WTC11 (cell line): ENCODE measurements around the gene KIRREL3. TPM values are rescaled to one million over a fixed set of nuclear protein-coding genes. Genes with fewer than 3 reads are reported as not detected.

Experiments
- ATAC-seq: fragments of 200-7000 bp; cut with Tn5 transposase; 2 replicates; pipeline ENCODE4 v1.10.0; 2021; ENCODE audit warnings: mild to moderate bottlenecking, moderate library complexity
- CTCF ChIA-PET: fragments of 300-600 bp; sonication (Branson Sonifier 250); formaldehyde crosslinking; loops from one replicate; lab custom pipeline; 2021; ENCODE audit warnings: antibody characterized with exemption; lab: Charles Lee
- POLR2A ChIA-PET: fragments of 350-600 bp; sonication (Branson Sonifier 250); formaldehyde crosslinking; loops from one replicate; lab custom pipeline; 2021; ENCODE audit warnings: antibody characterized with exemption; lab: Charles Lee
- DNase-seq: peaks from one replicate; pipeline ENCODE4 v3.0.0; 2021; ENCODE audit warnings: low spot score
- H3K27ac Mint-ChIP-seq: 2 replicates; pipeline ENCODE4 v1.8.0; 2021; ENCODE audit warnings: mixed read lengths
- H3K27me3 Mint-ChIP-seq: 2 replicates; pipeline ENCODE4 v1.8.0; 2021; ENCODE audit warnings: low read depth, mild to moderate bottlenecking, moderate library complexity, mixed read lengths
- H3K36me3 Mint-ChIP-seq: 2 replicates; pipeline ENCODE4 v1.8.0; 2021; ENCODE audit warnings: mixed read lengths
- H3K4me1 Mint-ChIP-seq: 2 replicates; pipeline ENCODE4 v1.8.0; 2022; ENCODE audit warnings: mixed read lengths
- H3K4me3 Mint-ChIP-seq: 2 replicates; pipeline ENCODE4 v1.8.0; 2021; ENCODE audit warnings: mild to moderate bottlenecking, moderate library complexity, mixed read lengths
- H3K9me3 Mint-ChIP-seq: 2 replicates; pipeline ENCODE4 v1.8.0; 2021; ENCODE audit warnings: mixed read lengths
- ESRRA ChIP-seq: sonication (generic); formaldehyde crosslinking; IDR thresholded peaks from 2 replicates; pipeline ENCODE4 v1.8.1; 2022; ENCODE audit warnings: mild to moderate bottlenecking, missing genetic modification reagents, borderline replicate concordance
- FOXP1 ChIP-seq: sonication (generic); formaldehyde crosslinking; IDR thresholded peaks from 2 replicates; pipeline ENCODE4 v1.8.0; 2022; ENCODE audit warnings: missing genetic modification reagents, mild to moderate bottlenecking, moderate library complexity, borderline replicate concordance
- GABPB1 ChIP-seq: sonication (generic); formaldehyde crosslinking; IDR thresholded peaks from 2 replicates; pipeline ENCODE4 v1.8.1; 2023; ENCODE audit warnings: mild to moderate bottlenecking, missing genetic modification reagents
- GRHL2 ChIP-seq: fragments of 250-450 bp; sonication (Bioruptor Pico); IDR thresholded peaks from 2 replicates; pipeline ENCODE4 v1.8.0; 2022; ENCODE audit warnings: mild to moderate bottlenecking, moderate library complexity; ENCODE audit not compliant: insufficient replicate concordance, severe bottlenecking
- IRF2 ChIP-seq: sonication (generic); formaldehyde crosslinking; IDR thresholded peaks from 2 replicates; pipeline ENCODE4 v1.8.0; 2022; ENCODE audit warnings: low read depth, missing genetic modification reagents, borderline replicate concordance
- KAT7 ChIP-seq: sonication (generic); formaldehyde crosslinking; IDR thresholded peaks from 2 replicates; pipeline ENCODE4 v1.8.1; 2023; ENCODE audit warnings: missing genetic modification reagents, mild to moderate bottlenecking, borderline replicate concordance
- MXD4 ChIP-seq: fragments of 250-450 bp; sonication (Bioruptor Pico); IDR thresholded peaks from 2 replicates; pipeline ENCODE4 v1.8.0; 2021; ENCODE audit warnings: mild to moderate bottlenecking, moderate library complexity, borderline replicate concordance
- SMAD4 ChIP-seq: sonication (generic); formaldehyde crosslinking; IDR thresholded peaks from 2 replicates; pipeline ENCODE4 v1.8.0; 2022; ENCODE audit warnings: mild to moderate bottlenecking, missing genetic modification reagents
- TCF7 ChIP-seq: sonication (generic); formaldehyde crosslinking; IDR thresholded peaks from 2 replicates; pipeline ENCODE4 v1.8.0; 2022; ENCODE audit warnings: mild to moderate bottlenecking, low read depth, missing genetic modification reagents, moderate library complexity
- ZNF138 ChIP-seq: sonication (generic); formaldehyde crosslinking; conservative IDR thresholded peaks from 2 replicates; pipeline ENCODE4 v1.8.1; 2022; ENCODE audit warnings: mild to moderate bottlenecking, moderate library complexity, missing genetic modification reagents
- ZNF219 ChIP-seq: sonication (generic); formaldehyde crosslinking; IDR thresholded peaks from 2 replicates; pipeline ENCODE4 v1.8.0; 2023; ENCODE audit warnings: missing genetic modification reagents, mild to moderate bottlenecking, borderline replicate concordance
- ZNF232 ChIP-seq: sonication (generic); formaldehyde crosslinking; IDR thresholded peaks from 2 replicates; pipeline ENCODE4 v1.8.0; 2022; ENCODE audit warnings: mild to moderate bottlenecking, missing genetic modification reagents
- ZNF416 ChIP-seq: fragments of 250-450 bp; sonication (Bioruptor Pico); IDR thresholded peaks from 2 replicates; pipeline ENCODE4 v1.9.0; 2021; ENCODE audit warnings: mild to moderate bottlenecking, inconsistent platforms
- total RNA-seq: library from RNA; stranded (reverse); gene quantifications from 3 replicates; pipeline ENCODE4 v1.2.3, GENCODE V29; 2021
- TF ChIP-seq, protein P1 (sequence below): sonication (generic); formaldehyde crosslinking; IDR thresholded peaks from 2 replicates; pipeline ENCODE4 v1.8.0; 2023; ENCODE audit warnings: missing genetic modification reagents
- TF ChIP-seq, protein P2 (sequence below): sonication (generic); formaldehyde crosslinking; IDR thresholded peaks from 2 replicates; pipeline ENCODE4 v1.8.1; 2023; ENCODE audit warnings: mild to moderate bottlenecking, missing genetic modification reagents, moderate library complexity
- TF ChIP-seq, protein P3 (sequence below): fragments of 250-450 bp; sonication (Bioruptor Pico); IDR thresholded peaks from 2 replicates; pipeline ENCODE4 v1.9.0; 2021; ENCODE audit warnings: mild to moderate bottlenecking
- TF ChIP-seq, protein P4 (sequence below): sonication (generic); formaldehyde crosslinking; IDR thresholded peaks from 2 replicates; pipeline ENCODE4 v1.8.1; 2023; ENCODE audit warnings: mild to moderate bottlenecking, missing genetic modification reagents, borderline replicate concordance
- TF ChIP-seq, protein P5 (sequence below): sonication (generic); formaldehyde crosslinking; IDR thresholded peaks from 2 replicates; pipeline ENCODE4 v1.8.0; 2022; ENCODE audit warnings: mild to moderate bottlenecking, missing genetic modification reagents
- TF ChIP-seq, protein P6 (sequence below): sonication (generic); formaldehyde crosslinking; IDR thresholded peaks from 2 replicates; pipeline ENCODE4 v1.8.1; 2022; ENCODE audit warnings: missing genetic modification reagents, borderline replicate concordance
- TF ChIP-seq, protein P7 (sequence below): sonication (generic); formaldehyde crosslinking; IDR thresholded peaks from 2 replicates; pipeline ENCODE4 v1.8.1; 2022; ENCODE audit warnings: mild to moderate bottlenecking, moderate library complexity, missing genetic modification reagents
- TF ChIP-seq, protein P8 (sequence below): sonication (generic); formaldehyde crosslinking; IDR thresholded peaks from 2 replicates; pipeline ENCODE4 v1.8.0; 2022; ENCODE audit warnings: mild to moderate bottlenecking, missing genetic modification reagents
- TF ChIP-seq, protein P9 (sequence below): sonication (generic); formaldehyde crosslinking; IDR thresholded peaks from 2 replicates; pipeline ENCODE4 v1.8.1; 2023; ENCODE audit warnings: mild to moderate bottlenecking, moderate library complexity, missing genetic modification reagents

Gene KIRREL3
- total RNA-seq, 1 experiment from 2014 or later, result 0.59 TPM

DNA sequence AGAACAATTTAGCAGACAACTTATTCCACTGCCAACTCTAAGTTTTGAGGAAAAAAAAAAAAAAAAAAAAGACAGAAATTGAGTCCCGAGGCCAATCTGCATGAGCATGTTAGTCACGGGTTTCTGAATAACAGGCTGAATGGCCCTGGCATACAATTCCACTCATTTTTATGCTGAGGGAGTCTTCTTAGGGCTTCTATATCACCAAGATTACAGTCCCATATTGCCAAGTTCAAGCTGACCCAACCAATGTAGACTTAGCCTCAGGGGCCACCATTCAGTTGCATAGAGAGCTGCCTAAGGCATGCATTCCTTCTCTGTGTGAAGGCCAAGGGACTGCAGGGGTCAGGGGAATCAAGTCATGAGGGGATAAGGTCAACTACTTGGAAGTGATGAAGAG is 27.5 kb downstream of the KIRREL3 start:
- no peak overlapping the region for H3K4me3 Mint-ChIP-seq
- H3K4me1 Mint-ChIP-seq, result peaks cover 44% of the 10 kb centered on the region
- no peaks in the 10 kb centered on the region; the same call in 1 of the 2 replicates for H3K27me3 Mint-ChIP-seq
- peaks cover 15% of the 10 kb centered on the region for H3K36me3 Mint-ChIP-seq
- peaks cover 15% of the 10 kb centered on the region for H3K9me3 Mint-ChIP-seq
- no peak overlapping the region for H3K27ac Mint-ChIP-seq
- POLR2A ChIA-PET, result no interaction called here
- DNase-seq, result no peak
- TF ChIP-seq KAT7 (CRISPR knock-in tag) (no peak), FOXP1 (CRISPR knock-in tag) (no peak), SMAD4 (no peak), ESRRA (CRISPR knock-in tag) (no peak), IRF2 (CRISPR knock-in tag) (no peak), GRHL2 (no peak), MXD4 (no peak), ZNF219 (no peak), ZNF416 (CRISPR knock-in tag) (no peak)
- TF ChIP-seq, protein P1, sequence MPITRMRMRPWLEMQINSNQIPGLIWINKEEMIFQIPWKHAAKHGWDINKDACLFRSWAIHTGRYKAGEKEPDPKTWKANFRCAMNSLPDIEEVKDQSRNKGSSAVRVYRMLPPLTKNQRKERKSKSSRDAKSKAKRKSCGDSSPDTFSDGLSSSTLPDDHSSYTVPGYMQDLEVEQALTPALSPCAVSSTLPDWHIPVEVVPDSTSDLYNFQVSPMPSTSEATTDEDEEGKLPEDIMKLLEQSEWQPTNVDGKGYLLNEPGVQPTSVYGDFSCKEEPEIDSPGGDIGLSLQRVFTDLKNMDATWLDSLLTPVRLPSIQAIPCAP (CRISPR knock-in tag), result no peak
- TF ChIP-seq, protein P2, sequence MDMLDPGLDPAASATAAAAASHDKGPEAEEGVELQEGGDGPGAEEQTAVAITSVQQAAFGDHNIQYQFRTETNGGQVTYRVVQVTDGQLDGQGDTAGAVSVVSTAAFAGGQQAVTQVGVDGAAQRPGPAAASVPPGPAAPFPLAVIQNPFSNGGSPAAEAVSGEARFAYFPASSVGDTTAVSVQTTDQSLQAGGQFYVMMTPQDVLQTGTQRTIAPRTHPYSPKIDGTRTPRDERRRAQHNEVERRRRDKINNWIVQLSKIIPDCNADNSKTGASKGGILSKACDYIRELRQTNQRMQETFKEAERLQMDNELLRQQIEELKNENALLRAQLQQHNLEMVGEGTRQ, result no peak
- TF ChIP-seq, protein P3, sequence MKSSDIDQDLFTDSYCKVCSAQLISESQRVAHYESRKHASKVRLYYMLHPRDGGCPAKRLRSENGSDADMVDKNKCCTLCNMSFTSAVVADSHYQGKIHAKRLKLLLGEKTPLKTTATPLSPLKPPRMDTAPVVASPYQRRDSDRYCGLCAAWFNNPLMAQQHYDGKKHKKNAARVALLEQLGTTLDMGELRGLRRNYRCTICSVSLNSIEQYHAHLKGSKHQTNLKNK, result no peak
- CTCF ChIA-PET, result interaction anchor here (1.2 to 1.5 kb wide), 2 partner anchors 17 kb away, joined by 3 to 9 read pairs; no protein-coding TSS in a partner anchor
- ATAC-seq, result no peak

DNA sequence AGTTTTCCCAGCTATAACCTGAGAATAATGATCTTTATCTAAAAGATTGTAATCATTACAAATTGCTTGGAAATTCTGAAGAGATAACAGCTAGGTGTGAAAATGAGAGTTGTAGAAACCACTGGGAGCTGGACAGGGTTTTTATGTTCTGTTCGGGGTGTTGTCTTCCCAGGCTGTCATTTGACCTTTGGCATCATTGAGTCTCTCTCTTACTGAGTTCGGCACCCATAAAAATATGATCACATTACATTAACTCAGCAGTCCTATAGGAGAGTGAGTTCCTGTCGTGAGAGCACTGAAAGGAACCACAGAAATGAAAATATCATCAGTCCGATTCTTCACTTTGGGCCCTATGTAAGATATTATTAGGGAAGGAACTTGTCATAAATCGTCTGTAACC is 29.3 kb downstream of the KIRREL3 start:
- no peak for DNase-seq
- H3K4me3 Mint-ChIP-seq, result no peak overlapping the region
- no peak overlapping the region for H3K27ac Mint-ChIP-seq
- peaks cover 15% of the 10 kb centered on the region for H3K36me3 Mint-ChIP-seq
- no peaks in the 10 kb centered on the region; the same call in 1 of the 2 replicates for H3K27me3 Mint-ChIP-seq
- POLR2A ChIA-PET, result no interaction called here
- peaks cover 15% of the 10 kb centered on the region for H3K9me3 Mint-ChIP-seq
- H3K4me1 Mint-ChIP-seq, result peaks cover 34% of the 10 kb centered on the region
- no peak for ATAC-seq
- CTCF ChIA-PET, result interaction anchor here (1.1 kb wide), 1 partner anchor 19 kb away, joined by 4 read pairs; no protein-coding TSS in a partner anchor
- TF ChIP-seq, protein P4, sequence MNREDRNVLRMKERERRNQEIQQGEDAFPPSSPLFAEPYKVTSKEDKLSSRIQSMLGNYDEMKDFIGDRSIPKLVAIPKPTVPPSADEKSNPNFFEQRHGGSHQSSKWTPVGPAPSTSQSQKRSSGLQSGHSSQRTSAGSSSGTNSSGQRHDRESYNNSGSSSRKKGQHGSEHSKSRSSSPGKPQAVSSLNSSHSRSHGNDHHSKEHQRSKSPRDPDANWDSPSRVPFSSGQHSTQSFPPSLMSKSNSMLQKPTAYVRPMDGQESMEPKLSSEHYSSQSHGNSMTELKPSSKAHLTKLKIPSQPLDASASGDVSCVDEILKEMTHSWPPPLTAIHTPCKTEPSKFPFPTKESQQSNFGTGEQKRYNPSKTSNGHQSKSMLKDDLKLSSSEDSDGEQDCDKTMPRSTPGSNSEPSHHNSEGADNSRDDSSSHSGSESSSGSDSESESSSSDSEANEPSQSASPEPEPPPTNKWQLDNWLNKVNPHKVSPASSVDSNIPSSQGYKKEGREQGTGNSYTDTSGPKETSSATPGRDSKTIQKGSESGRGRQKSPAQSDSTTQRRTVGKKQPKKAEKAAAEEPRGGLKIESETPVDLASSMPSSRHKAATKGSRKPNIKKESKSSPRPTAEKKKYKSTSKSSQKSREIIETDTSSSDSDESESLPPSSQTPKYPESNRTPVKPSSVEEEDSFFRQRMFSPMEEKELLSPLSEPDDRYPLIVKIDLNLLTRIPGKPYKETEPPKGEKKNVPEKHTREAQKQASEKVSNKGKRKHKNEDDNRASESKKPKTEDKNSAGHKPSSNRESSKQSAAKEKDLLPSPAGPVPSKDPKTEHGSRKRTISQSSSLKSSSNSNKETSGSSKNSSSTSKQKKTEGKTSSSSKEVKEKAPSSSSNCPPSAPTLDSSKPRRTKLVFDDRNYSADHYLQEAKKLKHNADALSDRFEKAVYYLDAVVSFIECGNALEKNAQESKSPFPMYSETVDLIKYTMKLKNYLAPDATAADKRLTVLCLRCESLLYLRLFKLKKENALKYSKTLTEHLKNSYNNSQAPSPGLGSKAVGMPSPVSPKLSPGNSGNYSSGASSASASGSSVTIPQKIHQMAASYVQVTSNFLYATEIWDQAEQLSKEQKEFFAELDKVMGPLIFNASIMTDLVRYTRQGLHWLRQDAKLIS, result no peak
- TF ChIP-seq, protein P5, sequence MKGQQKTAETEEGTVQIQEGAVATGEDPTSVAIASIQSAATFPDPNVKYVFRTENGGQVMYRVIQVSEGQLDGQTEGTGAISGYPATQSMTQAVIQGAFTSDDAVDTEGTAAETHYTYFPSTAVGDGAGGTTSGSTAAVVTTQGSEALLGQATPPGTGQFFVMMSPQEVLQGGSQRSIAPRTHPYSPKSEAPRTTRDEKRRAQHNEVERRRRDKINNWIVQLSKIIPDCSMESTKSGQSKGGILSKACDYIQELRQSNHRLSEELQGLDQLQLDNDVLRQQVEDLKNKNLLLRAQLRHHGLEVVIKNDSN (CRISPR knock-in tag), result no peak
- TF ChIP-seq ZNF232 (CRISPR knock-in tag) (no peak), SMAD4 (no peak), TCF7 (CRISPR knock-in tag) (no peak), ZNF138 (CRISPR knock-in tag) (no peak), GABPB1 (CRISPR knock-in tag) (no peak), ESRRA (CRISPR knock-in tag) (no peak)
- TF ChIP-seq, protein P6, sequence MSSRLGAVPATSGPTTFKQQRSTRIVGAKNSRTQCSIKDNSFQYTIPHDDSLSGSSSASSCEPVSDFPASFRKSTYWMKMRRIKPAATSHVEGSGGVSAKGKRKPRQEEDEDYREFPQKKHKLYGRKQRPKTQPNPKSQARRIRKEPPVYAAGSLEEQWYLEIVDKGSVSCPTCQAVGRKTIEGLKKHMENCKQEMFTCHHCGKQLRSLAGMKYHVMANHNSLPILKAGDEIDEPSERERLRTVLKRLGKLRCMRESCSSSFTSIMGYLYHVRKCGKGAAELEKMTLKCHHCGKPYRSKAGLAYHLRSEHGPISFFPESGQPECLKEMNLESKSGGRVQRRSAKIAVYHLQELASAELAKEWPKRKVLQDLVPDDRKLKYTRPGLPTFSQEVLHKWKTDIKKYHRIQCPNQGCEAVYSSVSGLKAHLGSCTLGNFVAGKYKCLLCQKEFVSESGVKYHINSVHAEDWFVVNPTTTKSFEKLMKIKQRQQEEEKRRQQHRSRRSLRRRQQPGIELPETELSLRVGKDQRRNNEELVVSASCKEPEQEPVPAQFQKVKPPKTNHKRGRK (CRISPR knock-in tag), result no peak
- TF ChIP-seq, protein P7, sequence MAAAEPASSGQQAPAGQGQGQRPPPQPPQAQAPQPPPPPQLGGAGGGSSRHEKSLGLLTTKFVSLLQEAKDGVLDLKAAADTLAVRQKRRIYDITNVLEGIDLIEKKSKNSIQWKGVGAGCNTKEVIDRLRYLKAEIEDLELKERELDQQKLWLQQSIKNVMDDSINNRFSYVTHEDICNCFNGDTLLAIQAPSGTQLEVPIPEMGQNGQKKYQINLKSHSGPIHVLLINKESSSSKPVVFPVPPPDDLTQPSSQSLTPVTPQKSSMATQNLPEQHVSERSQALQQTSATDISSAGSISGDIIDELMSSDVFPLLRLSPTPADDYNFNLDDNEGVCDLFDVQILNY, result no peak
- TF ChIP-seq, protein P8, sequence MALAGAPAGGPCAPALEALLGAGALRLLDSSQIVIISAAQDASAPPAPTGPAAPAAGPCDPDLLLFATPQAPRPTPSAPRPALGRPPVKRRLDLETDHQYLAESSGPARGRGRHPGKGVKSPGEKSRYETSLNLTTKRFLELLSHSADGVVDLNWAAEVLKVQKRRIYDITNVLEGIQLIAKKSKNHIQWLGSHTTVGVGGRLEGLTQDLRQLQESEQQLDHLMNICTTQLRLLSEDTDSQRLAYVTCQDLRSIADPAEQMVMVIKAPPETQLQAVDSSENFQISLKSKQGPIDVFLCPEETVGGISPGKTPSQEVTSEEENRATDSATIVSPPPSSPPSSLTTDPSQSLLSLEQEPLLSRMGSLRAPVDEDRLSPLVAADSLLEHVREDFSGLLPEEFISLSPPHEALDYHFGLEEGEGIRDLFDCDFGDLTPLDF, result no peak
- TF ChIP-seq, protein P9, sequence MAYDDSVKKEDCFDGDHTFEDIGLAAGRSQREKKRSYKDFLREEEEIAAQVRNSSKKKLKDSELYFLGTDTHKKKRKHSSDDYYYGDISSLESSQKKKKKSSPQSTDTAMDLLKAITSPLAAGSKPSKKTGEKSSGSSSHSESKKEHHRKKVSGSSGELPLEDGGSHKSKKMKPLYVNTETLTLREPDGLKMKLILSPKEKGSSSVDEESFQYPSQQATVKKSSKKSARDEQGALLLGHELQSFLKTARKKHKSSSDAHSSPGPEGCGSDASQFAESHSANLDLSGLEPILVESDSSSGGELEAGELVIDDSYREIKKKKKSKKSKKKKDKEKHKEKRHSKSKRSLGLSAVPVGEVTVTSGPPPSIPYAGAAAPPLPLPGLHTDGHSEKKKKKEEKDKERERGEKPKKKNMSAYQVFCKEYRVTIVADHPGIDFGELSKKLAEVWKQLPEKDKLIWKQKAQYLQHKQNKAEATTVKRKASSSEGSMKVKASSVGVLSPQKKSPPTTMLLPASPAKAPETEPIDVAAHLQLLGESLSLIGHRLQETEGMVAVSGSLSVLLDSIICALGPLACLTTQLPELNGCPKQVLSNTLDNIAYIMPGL (CRISPR knock-in tag), result no peak
